Measurements from ENCODE around the gene SNTN. TPM values are rescaled to one million over a fixed set of nuclear protein-coding genes. Genes with fewer than 3 reads are reported as not detected.
A peak's percentile ranks its signal among the peaks of the same experiment; 100 is the strongest.

Gene SNTN
- total RNA-seq, 1 experiment from 2014 or later: not detected

DNA sequence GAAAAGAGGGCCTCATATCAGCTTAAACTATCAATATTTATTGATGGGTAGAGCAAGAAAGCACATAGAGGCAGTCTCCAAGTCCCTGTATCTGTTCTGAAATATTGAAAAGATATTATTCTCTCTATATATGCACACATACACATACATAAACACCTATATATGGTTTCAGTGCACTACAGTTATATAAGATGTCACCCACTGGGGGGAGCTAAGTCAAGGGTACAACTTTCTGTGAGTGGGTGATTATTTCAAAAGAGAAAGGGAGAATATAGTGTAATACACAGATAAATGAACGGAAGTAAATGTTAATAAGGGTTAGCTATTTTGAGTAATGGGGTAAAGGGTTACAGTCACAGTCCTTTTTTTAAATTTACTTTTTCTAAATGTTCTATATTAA is 8.8 kb downstream of the SNTN start:
- ChIA-PET CTCF (interaction anchor here (2.5 to 3.5 kb wide), 2 partner anchors 296 to 310 kb away, joined by 23 to 49 read pairs; no protein-coding TSS in a partner anchor), POLR2A (no interaction called here)
- Mint-ChIP-seq H3K36me3 (ENCODE audit: insufficient read depth, unreplicated experiment) (no peaks in the 10 kb centered on the region), H3K4me3 (ENCODE audit: unreplicated experiment) (no peak overlapping the region), H3K4me1 (ENCODE audit: low read depth, unreplicated experiment) (no peaks in the 10 kb centered on the region), H3K27me3 (ENCODE audit: insufficient read depth, unreplicated experiment) (peaks cover 5% of the 10 kb centered on the region), H3K27ac (ENCODE audit: unreplicated experiment) (no peak overlapping the region), H3K9me3 (ENCODE audit: unreplicated experiment) (no peaks in the 10 kb centered on the region)
- TF ChIP-seq, protein P1, sequence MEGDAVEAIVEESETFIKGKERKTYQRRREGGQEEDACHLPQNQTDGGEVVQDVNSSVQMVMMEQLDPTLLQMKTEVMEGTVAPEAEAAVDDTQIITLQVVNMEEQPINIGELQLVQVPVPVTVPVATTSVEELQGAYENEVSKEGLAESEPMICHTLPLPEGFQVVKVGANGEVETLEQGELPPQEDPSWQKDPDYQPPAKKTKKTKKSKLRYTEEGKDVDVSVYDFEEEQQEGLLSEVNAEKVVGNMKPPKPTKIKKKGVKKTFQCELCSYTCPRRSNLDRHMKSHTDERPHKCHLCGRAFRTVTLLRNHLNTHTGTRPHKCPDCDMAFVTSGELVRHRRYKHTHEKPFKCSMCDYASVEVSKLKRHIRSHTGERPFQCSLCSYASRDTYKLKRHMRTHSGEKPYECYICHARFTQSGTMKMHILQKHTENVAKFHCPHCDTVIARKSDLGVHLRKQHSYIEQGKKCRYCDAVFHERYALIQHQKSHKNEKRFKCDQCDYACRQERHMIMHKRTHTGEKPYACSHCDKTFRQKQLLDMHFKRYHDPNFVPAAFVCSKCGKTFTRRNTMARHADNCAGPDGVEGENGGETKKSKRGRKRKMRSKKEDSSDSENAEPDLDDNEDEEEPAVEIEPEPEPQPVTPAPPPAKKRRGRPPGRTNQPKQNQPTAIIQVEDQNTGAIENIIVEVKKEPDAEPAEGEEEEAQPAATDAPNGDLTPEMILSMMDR (IDR thresholded peaks at IDR 0.05; ENCODE audit: insufficient read depth in 1 of 2, low read depth in 1 of 2, low read length in 1 of 2, severe bottlenecking in 1 of 2, unreplicated experiment in 1 of 2): peak in 1 of 2 experiments; percentile 17
- H3K27me3 ChIP-seq (replicated peaks; ENCODE audit: control insufficient read depth, insufficient read depth, low read length): no peaks in the 10 kb centered on the region
- DNase-seq: no peak
- no peaks in the 10 kb centered on the region for H3K36me3 ChIP-seq (ENCODE audit: control insufficient read depth, insufficient read depth, low read length)
- no peaks in the 10 kb centered on the region for H3K9me3 ChIP-seq
- no TSS peak for BruUV-seq (replicated peaks)
- intact Hi-C loops (cut with micrococcal nuclease; ENCODE audit: unreplicated experiment): loop anchor here (1.0 kb wide), 1 partner anchor 157 kb away; no protein-coding TSS in a partner anchor
- H3K4me3 ChIP-seq (ENCODE audit: low read depth, low read length): no peak overlapping the region
- no peaks in the 10 kb centered on the region for H3K4me1 ChIP-seq

DNA sequence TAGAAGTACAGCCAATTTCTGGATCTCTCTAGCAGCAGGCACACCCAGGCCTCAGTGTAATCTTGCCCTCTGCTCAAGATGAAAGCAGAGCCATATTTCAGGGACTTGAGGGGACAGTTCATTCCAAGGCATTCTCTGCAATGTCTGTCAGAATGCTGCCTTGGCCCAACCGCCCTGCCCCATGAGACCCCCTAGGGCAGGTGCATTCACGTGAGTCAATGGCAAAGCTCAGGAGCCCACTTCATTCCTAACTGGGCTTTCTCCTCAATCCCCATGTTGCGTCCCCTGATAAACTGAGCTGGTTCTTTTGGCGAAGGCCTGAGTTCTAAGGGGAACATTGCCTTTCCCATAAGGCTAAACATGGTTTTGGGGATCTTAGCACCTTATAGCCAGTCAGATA is 9.5 kb downstream of the SNTN start:
- no peak overlapping the region for H3K27ac Mint-ChIP-seq (ENCODE audit: unreplicated experiment)
- no peaks in the 10 kb centered on the region for H3K36me3 Mint-ChIP-seq (ENCODE audit: insufficient read depth, unreplicated experiment)
- no peaks in the 10 kb centered on the region for H3K9me3 Mint-ChIP-seq (ENCODE audit: unreplicated experiment)
- intact Hi-C loops (cut with micrococcal nuclease; ENCODE audit: unreplicated experiment): loop anchor here (1.0 kb wide), 3 partner anchors 256 to 313 kb away; no protein-coding TSS in a partner anchor
- ChIA-PET CTCF (interaction anchor here (0.6 to 3.5 kb wide), 6 partner anchors 151 to 311 kb away, joined by 3 to 49 read pairs (median 3); no protein-coding TSS in a partner anchor), POLR2A (no interaction called here)
- no peak overlapping the region for H3K4me3 Mint-ChIP-seq (ENCODE audit: unreplicated experiment)
- H3K36me3 ChIP-seq (ENCODE audit: control insufficient read depth, insufficient read depth, low read length): no peaks in the 10 kb centered on the region
- peaks cover 5% of the 10 kb centered on the region for H3K27me3 Mint-ChIP-seq (ENCODE audit: insufficient read depth, unreplicated experiment)
- H3K27me3 ChIP-seq (replicated peaks; ENCODE audit: control insufficient read depth, insufficient read depth, low read length): no peaks in the 10 kb centered on the region
- no peaks in the 10 kb centered on the region for H3K9me3 ChIP-seq
- no peaks in the 10 kb centered on the region for H3K4me1 ChIP-seq
- BruUV-seq (replicated peaks): no TSS peak
- TF ChIP-seq, protein P1 (IDR thresholded peaks at IDR 0.05; ENCODE audit: insufficient read depth in 1 of 2, low read depth in 1 of 2, low read length in 1 of 2, severe bottlenecking in 1 of 2, unreplicated experiment in 1 of 2): no peak
- H3K4me1 Mint-ChIP-seq (ENCODE audit: low read depth, unreplicated experiment): no peaks in the 10 kb centered on the region
- no peak overlapping the region for H3K4me3 ChIP-seq (ENCODE audit: low read depth, low read length)
- DNase-seq: no peak

DNA sequence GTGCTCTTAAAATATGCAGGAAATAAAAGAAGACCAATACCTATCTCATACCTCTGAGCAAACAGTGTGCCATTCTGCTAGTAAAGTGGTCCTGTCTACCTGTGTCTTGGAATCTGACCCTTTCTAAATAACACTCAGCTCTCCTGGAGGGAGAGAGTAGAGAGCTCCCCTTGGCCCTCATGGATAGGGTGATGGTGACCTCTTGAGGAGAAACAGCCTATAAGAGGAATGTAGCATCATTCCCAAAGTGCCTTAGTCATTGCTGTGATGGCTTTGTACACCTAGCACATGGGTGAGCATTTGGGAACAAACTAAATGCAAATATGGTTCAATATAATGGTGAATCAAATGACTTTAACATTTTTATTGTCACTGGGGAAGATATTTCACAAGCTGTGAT is 10.0 kb downstream of the SNTN start:
- ChIA-PET POLR2A (no interaction called here), CTCF (interaction anchor here (0.6 to 3.5 kb wide), 6 partner anchors 151 to 311 kb away, joined by 3 to 49 read pairs (median 3); no protein-coding TSS in a partner anchor)
- Mint-ChIP-seq H3K27ac (ENCODE audit: unreplicated experiment) (no peak overlapping the region), H3K4me1 (ENCODE audit: low read depth, unreplicated experiment) (no peaks in the 10 kb centered on the region), H3K36me3 (ENCODE audit: insufficient read depth, unreplicated experiment) (no peaks in the 10 kb centered on the region), H3K9me3 (ENCODE audit: unreplicated experiment) (no peaks in the 10 kb centered on the region), H3K4me3 (ENCODE audit: unreplicated experiment) (no peak overlapping the region), H3K27me3 (ENCODE audit: insufficient read depth, unreplicated experiment) (peaks cover 5% of the 10 kb centered on the region)
- H3K4me3 ChIP-seq (ENCODE audit: low read depth, low read length): no peak overlapping the region
- H3K27me3 ChIP-seq (replicated peaks; ENCODE audit: control insufficient read depth, insufficient read depth, low read length): no peaks in the 10 kb centered on the region
- no peaks in the 10 kb centered on the region for H3K4me1 ChIP-seq
- H3K9me3 ChIP-seq: no peaks in the 10 kb centered on the region
- intact Hi-C loops (cut with micrococcal nuclease; ENCODE audit: unreplicated experiment): loop anchor here (1.0 kb wide), 3 partner anchors 256 to 313 kb away; no protein-coding TSS in a partner anchor
- DNase-seq: peak; percentile 37 to 41
- BruUV-seq (replicated peaks): no TSS peak
- TF ChIP-seq, protein P1 (IDR thresholded peaks at IDR 0.05; ENCODE audit: insufficient read depth in 1 of 2, low read depth in 1 of 2, low read length in 1 of 2, severe bottlenecking in 1 of 2, unreplicated experiment in 1 of 2): peak in 1 of 2 experiments; percentile 56
- H3K36me3 ChIP-seq (ENCODE audit: control insufficient read depth, insufficient read depth, low read length): no peaks in the 10 kb centered on the region
